Upper lobe of left lung (tissue), 6 donors: Measurements from ENCODE around the gene NSDHL. TPM values are rescaled to one million over a fixed set of nuclear protein-coding genes. Genes with fewer than 3 reads are reported as not detected.
"Not testable (repeated sequence)": the region's sequence is repeated elsewhere in the genome, so short reads cannot be mapped to it uniquely, and the experiment has no call there.

Experiments
- ATAC-seq, 2 donors: fragments of 200-7000 bp; cut with Tn5 transposase; one replicate each; pipeline ENCODE4 v1.9.1; 2022; ENCODE audit warnings: mild to moderate bottlenecking in 2 of 2, moderate library complexity in 2 of 2; ENCODE audit not compliant: low FRiP score in 2 of 2
- DNase-seq, 2 donors: peaks; one replicate each; pipeline ENCODE4 v3.0.0-alpha.2; 2019 to 2020
- H3K27ac ChIP-seq, 4 donors: fragments of 200-600 bp; sonication (generic); one replicate each; pipeline ENCODE4 v1.5.1; 2016 to 2019
- H3K27me3 ChIP-seq, 4 donors: fragments of 200-600 bp; sonication (generic); one replicate each; pipeline ENCODE4 v1.5.1; 2017 to 2019
- H3K36me3 ChIP-seq, 4 donors: fragments of 200-600 bp; sonication (generic); one replicate each; pipeline ENCODE4 v1.5.1; 2016 to 2019
- H3K4me1 ChIP-seq, 4 donors: fragments of 200-600 bp; sonication (generic); one replicate each; pipeline ENCODE4 v1.5.1; 2018 to 2019
- H3K4me3 ChIP-seq, 4 donors: fragments of 200-600 bp; sonication (generic); one replicate each; pipeline ENCODE4 v1.5.1; 2017 to 2019; ENCODE audit warnings: mild to moderate bottlenecking in 2 of 4, moderate library complexity in 1 of 4
- H3K9me3 ChIP-seq, 4 donors: fragments of 200-600 bp; sonication (generic); one replicate each; pipeline ENCODE4 v1.5.1; 2018 to 2019
- EP300 ChIP-seq, 4 donors: sonication (generic); formaldehyde crosslinking; IDR thresholded peaks; one replicate each; pipeline ENCODE4 v1.5.1; 2017; ENCODE audit warnings: antibody characterized with exemption in 4 of 4, control low read depth in 2 of 4
- POLR2A ChIP-seq, 4 donors: fragments of 450-650 bp; IDR thresholded peaks; one replicate each; pipeline ENCODE4 v1.5.1; 2016 to 2017; ENCODE audit warnings: antibody characterized with exemption in 4 of 4, mild to moderate bottlenecking in 2 of 4
- POLR2AphosphoS5 ChIP-seq, 2 donors: sonication (generic); formaldehyde crosslinking; IDR thresholded peaks; one replicate each; pipeline ENCODE4 v1.5.1; 2017; ENCODE audit warnings: antibody characterized with exemption in 2 of 2
- WGBS, 2 donors: methylation state at CpG; one replicate each; pipeline ENCODE4 v1.1.5; 2017 to 2018; 5-methylcytosine and 5-hydroxymethylcytosine counted together
- total RNA-seq, 6 donors: library from RNA; depleted of rRNA in 4 of 6; stranded (reverse); fragments of >200 nt in 4 of 6; gene quantifications; one replicate each; pipeline versions ENCODE4 v1.1.0 to v1.2.1, GENCODE V29; 2016 to 2021
- TF ChIP-seq, protein P1 (sequence below), 6 experiments: fragments of 450-650 bp in 4 of 6; fragments of 200-600 bp in 2 of 6; sonication (generic) in 2 of 6; IDR thresholded peaks; one replicate each; pipeline ENCODE4 v1.5.1; 2016 to 2019; ENCODE audit warnings: antibody characterized with exemption in 6 of 6
- donor health status: DM: no; HTN: no; CAD: no; lungs with moderate emphysema.
- donor health status: DM: no; HTN: yes; CAD: no; lungs with severe emphysema.

The NSDHL gene
- total RNA-seq, 6 donors from 2014 or later = 5.2 to 26.0 (median 21.1) TPM

DNA sequence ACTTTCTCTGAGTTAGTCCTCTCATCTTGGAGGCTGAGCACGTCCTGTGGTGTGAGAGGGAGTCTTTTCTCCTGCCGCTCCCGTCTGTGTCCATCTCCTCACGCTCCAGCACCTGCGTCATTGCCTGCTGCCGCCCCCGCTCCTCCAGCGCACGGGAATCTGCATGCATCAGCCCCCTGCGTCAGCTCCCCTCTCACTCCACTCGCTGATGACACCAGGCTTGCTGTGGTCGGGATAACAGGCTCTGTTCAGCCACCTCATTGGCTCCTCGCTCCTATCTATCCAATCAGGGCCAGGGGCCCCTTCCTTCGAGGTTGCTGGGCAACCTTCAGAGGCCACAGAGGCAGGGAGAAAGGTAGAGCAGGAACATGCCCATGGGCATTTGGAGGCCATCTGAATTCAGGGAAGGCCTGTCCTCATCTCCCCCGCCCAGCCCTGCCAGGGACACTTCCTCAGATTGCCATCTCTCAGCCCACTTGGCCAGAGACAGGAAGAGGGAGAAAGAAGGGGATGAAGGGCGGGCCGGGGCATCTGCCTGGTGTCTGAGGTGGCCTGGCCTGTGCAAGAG, 76.3 kb downstream of the NSDHL start:
- WGBS, 2 donors = 55 to 78% methylated on average over 2 to 17 of the region's 17 CpGs
- ATAC-seq = no peak

DNA sequence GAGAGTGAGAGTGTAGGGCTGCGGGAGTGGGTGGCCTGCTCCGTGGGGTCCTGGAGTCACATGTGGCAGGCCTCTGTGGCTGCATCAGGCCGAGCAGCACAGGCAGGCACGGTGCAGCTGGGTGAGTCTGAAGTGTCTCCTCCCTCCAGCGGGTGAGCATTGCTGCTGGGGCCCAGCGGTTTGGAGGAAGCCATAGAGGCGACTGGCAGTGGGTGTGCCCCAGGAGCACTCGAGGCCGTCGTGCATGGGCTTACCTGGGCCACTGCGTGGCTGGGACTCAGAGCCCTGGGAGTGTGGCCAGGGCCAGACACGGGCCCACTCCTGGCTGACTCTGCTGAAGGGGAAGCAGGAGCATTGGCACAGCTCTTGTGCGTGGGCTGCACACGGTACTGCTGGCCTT, 77.6 kb downstream of the NSDHL start:
- DNase-seq (no peak), ATAC-seq (no peak)
- WGBS, 2 donors = 82 to 88% methylated on average over 5 to 12 of the region's 14 CpGs
- TF ChIP-seq EP300 (IDR thresholded peaks at IDR 0.05) (no peak), POLR2A (IDR thresholded peaks at IDR 0.05) (no peak), POLR2AphosphoS5 (IDR thresholded peaks at IDR 0.05) (no peak)
- TF ChIP-seq, protein P1, sequence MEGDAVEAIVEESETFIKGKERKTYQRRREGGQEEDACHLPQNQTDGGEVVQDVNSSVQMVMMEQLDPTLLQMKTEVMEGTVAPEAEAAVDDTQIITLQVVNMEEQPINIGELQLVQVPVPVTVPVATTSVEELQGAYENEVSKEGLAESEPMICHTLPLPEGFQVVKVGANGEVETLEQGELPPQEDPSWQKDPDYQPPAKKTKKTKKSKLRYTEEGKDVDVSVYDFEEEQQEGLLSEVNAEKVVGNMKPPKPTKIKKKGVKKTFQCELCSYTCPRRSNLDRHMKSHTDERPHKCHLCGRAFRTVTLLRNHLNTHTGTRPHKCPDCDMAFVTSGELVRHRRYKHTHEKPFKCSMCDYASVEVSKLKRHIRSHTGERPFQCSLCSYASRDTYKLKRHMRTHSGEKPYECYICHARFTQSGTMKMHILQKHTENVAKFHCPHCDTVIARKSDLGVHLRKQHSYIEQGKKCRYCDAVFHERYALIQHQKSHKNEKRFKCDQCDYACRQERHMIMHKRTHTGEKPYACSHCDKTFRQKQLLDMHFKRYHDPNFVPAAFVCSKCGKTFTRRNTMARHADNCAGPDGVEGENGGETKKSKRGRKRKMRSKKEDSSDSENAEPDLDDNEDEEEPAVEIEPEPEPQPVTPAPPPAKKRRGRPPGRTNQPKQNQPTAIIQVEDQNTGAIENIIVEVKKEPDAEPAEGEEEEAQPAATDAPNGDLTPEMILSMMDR (IDR thresholded peaks at IDR 0.05) = no peak
- Histone ChIP-seq H3K27me3 (no peaks in the 10 kb centered on the region), H3K4me3 (no peak overlapping the region), H3K9me3 (no peaks in the 10 kb centered on the region), H3K27ac (no peak overlapping the region), H3K36me3 (no peaks in the 10 kb centered on the region), H3K4me1 (peaks cover 0 to 8% (median 0%) of the 10 kb centered on the region in 4 donors)

More for the DNA sequence above, 76.3 kb downstream of the NSDHL start:
- H3K9me3 ChIP-seq = no peaks in the 10 kb centered on the region
- DNase-seq = no peak
- no peak for TF ChIP-seq EP300 (IDR thresholded peaks at IDR 0.05)
- TF ChIP-seq POLR2A (IDR thresholded peaks at IDR 0.05) = no peak
- TF ChIP-seq, protein P1 (IDR thresholded peaks at IDR 0.05) = no peak
- TF ChIP-seq POLR2AphosphoS5 (IDR thresholded peaks at IDR 0.05) = no peak
- H3K4me1 ChIP-seq = peaks cover 0 to 8% (median 0%) of the 10 kb centered on the region in 4 donors
- no peaks in the 10 kb centered on the region for H3K27me3 ChIP-seq
- H3K4me3 ChIP-seq = no peak overlapping the region
- no peaks in the 10 kb centered on the region for H3K36me3 ChIP-seq
- no peak overlapping the region for H3K27ac ChIP-seq

DNA sequence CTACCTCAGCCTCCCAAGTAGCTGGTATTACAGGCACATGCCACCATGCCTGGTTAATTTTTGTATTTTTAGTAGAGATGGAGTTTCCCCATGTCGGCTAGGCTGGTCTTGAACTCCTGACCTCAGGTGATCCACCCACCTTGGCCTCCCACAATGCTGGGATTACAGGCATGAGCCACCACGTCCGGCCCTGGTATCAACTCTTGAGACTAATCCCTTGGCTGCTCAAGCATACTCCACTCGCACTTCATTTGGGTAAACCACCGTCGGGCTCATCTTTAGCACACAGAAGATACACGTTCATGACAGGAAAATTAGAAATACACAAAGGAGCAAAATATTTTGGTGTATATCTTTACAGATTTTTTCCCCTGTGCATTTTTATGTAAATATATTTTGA, 79.2 kb downstream of the NSDHL start:
- ATAC-seq, H3K4me3 ChIP-seq, DNase-seq, H3K27me3 ChIP-seq, H3K9me3 ChIP-seq, H3K36me3 ChIP-seq, H3K27ac ChIP-seq, H3K4me1 ChIP-seq: not testable (repeated sequence)
- 85 to 87% methylated on average over 7 of the region's 7 CpGs for WGBS, 2 donors

DNA sequence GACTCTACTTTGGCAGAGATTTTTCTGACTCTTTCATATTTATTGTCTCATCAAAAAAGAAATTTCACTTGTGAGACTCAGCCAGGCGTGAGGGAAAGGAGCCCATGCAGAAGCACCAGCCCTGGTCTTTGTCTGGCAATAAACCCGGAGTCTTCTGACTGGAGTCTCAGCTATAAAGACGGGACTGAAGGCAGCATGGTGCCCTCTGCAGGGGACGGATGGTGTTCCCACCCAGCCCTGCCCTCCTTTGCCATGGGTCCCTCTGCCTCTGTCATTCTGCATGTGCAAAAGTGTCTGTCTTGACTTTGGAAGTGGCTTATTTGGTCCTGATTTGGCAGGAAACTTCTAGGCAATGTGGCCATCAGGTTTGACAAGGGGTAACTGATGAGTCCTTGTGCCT, 81.2 kb downstream of the NSDHL start:
- Histone ChIP-seq H3K4me1 (no peaks in the 10 kb centered on the region), H3K27ac (no peak overlapping the region), H3K27me3 (no peaks in the 10 kb centered on the region), H3K4me3 (no peak overlapping the region), H3K36me3 (no peaks in the 10 kb centered on the region), H3K9me3 (no peaks in the 10 kb centered on the region)
- no peak for TF ChIP-seq POLR2A (IDR thresholded peaks at IDR 0.05)
- TF ChIP-seq, protein P1 (IDR thresholded peaks at IDR 0.05) = no peak
- no peak for TF ChIP-seq POLR2AphosphoS5 (IDR thresholded peaks at IDR 0.05)
- no peak for TF ChIP-seq EP300 (IDR thresholded peaks at IDR 0.05)
- WGBS, 2 donors = 63 to 79% methylated on average over 2 to 4 of the region's 4 CpGs
- ATAC-seq (no peak), DNase-seq (no peak)

DNA sequence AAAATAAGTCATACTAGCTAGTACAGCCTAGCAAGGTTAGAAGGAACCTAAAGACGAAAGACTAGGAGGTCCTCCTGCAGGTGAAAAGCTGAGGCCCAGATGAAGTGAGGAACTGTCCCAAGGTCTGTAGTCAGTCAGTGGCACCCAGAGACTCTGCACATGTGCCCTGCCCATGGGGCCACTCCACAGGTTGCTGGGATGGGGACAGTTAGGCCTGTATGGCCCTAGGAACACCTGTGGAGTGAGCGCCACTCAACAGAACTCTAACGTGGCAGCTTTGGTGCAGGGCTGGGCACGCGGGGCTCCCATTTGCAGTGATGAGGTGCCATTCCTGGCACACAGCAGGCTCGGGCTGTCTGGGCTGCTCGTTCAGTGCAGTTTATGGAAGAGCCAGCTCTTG, 81.8 kb downstream of the NSDHL start:
- 72 to 100% methylated on average over 1 to 7 of the region's 7 CpGs for WGBS, 2 donors
- H3K4me1 ChIP-seq = no peaks in the 10 kb centered on the region

More for the DNA sequence above, 81.8 kb downstream of the NSDHL start:
- Histone ChIP-seq H3K27ac (no peak overlapping the region), H3K36me3 (no peaks in the 10 kb centered on the region), H3K4me3 (no peak overlapping the region), H3K27me3 (no peaks in the 10 kb centered on the region), H3K9me3 (no peaks in the 10 kb centered on the region)
- TF ChIP-seq EP300 (IDR thresholded peaks at IDR 0.05) (no peak), POLR2AphosphoS5 (IDR thresholded peaks at IDR 0.05) (no peak)
- TF ChIP-seq, protein P1 (IDR thresholded peaks at IDR 0.05) = no peak
- DNase-seq = no peak
- no peak for ATAC-seq
